Measurements from ENCODE around the gene KCNQ1.

DNA sequence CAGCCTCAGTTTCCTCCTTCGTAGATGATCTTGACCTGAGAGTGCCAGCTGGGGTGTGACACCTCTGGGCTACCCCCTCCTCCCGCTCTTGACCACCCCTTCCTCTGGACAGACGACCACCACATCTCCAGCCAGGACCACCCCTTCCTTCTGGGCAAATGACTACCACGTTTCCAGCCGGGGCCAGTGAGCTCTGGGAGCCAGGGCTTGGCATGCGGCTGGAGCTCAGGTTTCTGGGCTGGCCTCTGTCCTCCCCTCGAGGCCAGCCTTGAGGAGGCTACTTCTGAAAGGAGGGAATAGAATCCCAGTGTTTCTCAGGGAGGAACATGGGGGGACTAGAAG lies 134.1 kb downstream of the KCNQ1 start:
- TF ChIP-seq, protein P1, sequence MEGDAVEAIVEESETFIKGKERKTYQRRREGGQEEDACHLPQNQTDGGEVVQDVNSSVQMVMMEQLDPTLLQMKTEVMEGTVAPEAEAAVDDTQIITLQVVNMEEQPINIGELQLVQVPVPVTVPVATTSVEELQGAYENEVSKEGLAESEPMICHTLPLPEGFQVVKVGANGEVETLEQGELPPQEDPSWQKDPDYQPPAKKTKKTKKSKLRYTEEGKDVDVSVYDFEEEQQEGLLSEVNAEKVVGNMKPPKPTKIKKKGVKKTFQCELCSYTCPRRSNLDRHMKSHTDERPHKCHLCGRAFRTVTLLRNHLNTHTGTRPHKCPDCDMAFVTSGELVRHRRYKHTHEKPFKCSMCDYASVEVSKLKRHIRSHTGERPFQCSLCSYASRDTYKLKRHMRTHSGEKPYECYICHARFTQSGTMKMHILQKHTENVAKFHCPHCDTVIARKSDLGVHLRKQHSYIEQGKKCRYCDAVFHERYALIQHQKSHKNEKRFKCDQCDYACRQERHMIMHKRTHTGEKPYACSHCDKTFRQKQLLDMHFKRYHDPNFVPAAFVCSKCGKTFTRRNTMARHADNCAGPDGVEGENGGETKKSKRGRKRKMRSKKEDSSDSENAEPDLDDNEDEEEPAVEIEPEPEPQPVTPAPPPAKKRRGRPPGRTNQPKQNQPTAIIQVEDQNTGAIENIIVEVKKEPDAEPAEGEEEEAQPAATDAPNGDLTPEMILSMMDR (IDR thresholded peaks at IDR 0.05), result no peak
- no peak for TF ChIP-seq EP300 (IDR thresholded peaks at IDR 0.05)
- no peak for TF ChIP-seq POLR2AphosphoS5 (IDR thresholded peaks at IDR 0.05)

Measured in upper lobe of left lung (tissue), 4 donors.